AG04450 (cell line): Measurements from ENCODE around the gene ZNF48. TPM values are rescaled to one million over a fixed set of nuclear protein-coding genes. Genes with fewer than 3 reads are reported as not detected.

Source experiments
- CTCF ChIA-PET: fragments of 300-600, 350-600 bp; formaldehyde crosslinking; extraction: SDS; loops from one replicate; lab custom pipeline; 2022; ENCODE audit warnings: antibody characterized with exemption, inconsistent platforms; lab: Charles Lee
- POLR2A ChIA-PET: fragments of 350-600 bp; formaldehyde crosslinking; extraction: SDS; loops from one replicate; lab custom pipeline; 2021; ENCODE audit warnings: antibody characterized with exemption, inconsistent platforms; lab: Yijun Ruan, JAX
- DNase-seq: peaks from one replicate; pipeline ENCODE4 v3.0.0-alpha.2; 2011; ENCODE audit warnings: low read depth, low spot score
- H3K27ac ChIP-seq: one replicate; pipeline ENCODE4 v1.5.1; 2012; ENCODE audit warnings: low read depth, low read length, control low read depth
- H3K27me3 ChIP-seq: one replicate; pipeline ENCODE4 v1.6.0; 2012; ENCODE audit warnings: low read length; ENCODE audit not compliant: control insufficient read depth, insufficient read depth
- H3K4me3 ChIP-seq: 2 replicates; pipeline ENCODE4 v1.5.1; 2011; ENCODE audit warnings: mild to moderate bottlenecking, low read depth, low read length, control low read depth
- H3K9me3 ChIP-seq: 2 replicates; pipeline ENCODE4 v1.5.1; 2012; ENCODE audit warnings: low read length; ENCODE audit not compliant: control insufficient read depth, insufficient read depth
- CTCF ChIP-seq: IDR thresholded peaks from 2 replicates; pipeline ENCODE4 v1.5.1; 2011; ENCODE audit warnings: low read depth, low read length, control low read depth, inconsistent platforms
- polyA plus RNA-seq: library from polyadenylated mRNA; depleted of rRNA; stranded (reverse); fragments of >200 nt; gene quantifications from 2 replicates; pipeline ENCODE4 v1.2.3, GENCODE V29; 2011

Gene ZNF48
- polyA plus RNA-seq, 1 experiment: 4.3 TPM

- Histone ChIP-seq H3K9me3 (no peaks in the 10 kb centered on the region; the same call in 1 of the 2 replicates), H3K27me3 (no peaks in the 10 kb centered on the region), H3K27ac (no peak overlapping the region), H3K4me3 (no peak overlapping the region)
- DNase-seq: no peak
- ChIA-PET CTCF (no interaction called here), POLR2A (interaction anchor here (1.2 kb wide), 1 partner anchor 15 kb away, joined by 6 read pairs; no protein-coding TSS in a partner anchor)
- no peak for TF ChIP-seq CTCF
Observed at GRCh38 chr16:30350134-30350871, 44.9 kb upstream of the ZNF48 start.

- CTCF ChIA-PET: no interaction called here
- H3K9me3 ChIP-seq: no peaks in the 10 kb centered on the region; the same call in 1 of the 2 replicates
Observed at GRCh38 chr16:30351001-30351441, 44.2 kb upstream of the ZNF48 start.

GRCh38 chr16:30351586-30352419 lies 43.4 kb upstream of the ZNF48 start:
- DNase-seq: peak; percentile 75
- H3K4me3 ChIP-seq: no peak overlapping the region
- no peaks in the 10 kb centered on the region for H3K27me3 ChIP-seq
- ChIA-PET CTCF (no interaction called here), POLR2A (no interaction called here)
- H3K27ac ChIP-seq: peak overlapping the region; percentile 73
- no peak for TF ChIP-seq CTCF
- H3K9me3 ChIP-seq: no peaks in the 10 kb centered on the region; the same call in 1 of the 2 replicates

More at GRCh38 chr16:30351001-30351441, 44.2 kb upstream of the ZNF48 start:
- no peak overlapping the region for H3K4me3 ChIP-seq
- H3K27me3 ChIP-seq: no peaks in the 10 kb centered on the region
- TF ChIP-seq CTCF: no peak
- POLR2A ChIA-PET: no interaction called here
- no peak for DNase-seq
- no peak overlapping the region for H3K27ac ChIP-seq

GRCh38 chr16:30352488-30353401 lies 42.5 kb upstream of the ZNF48 start:
- ChIA-PET POLR2A (no interaction called here), CTCF (no interaction called here)
- no peak for DNase-seq
- no peaks in the 10 kb centered on the region for H3K27me3 ChIP-seq
- H3K4me3 ChIP-seq: no peak overlapping the region
- H3K9me3 ChIP-seq: no peaks in the 10 kb centered on the region; the same call in 1 of the 2 replicates
- TF ChIP-seq CTCF: peak; percentile 30
- peak overlapping the region; percentile 73 for H3K27ac ChIP-seq
